Heart left ventricle (tissue), 13 donors: ENCODE data around the gene ADAMTS12.

ENCODE experiments used
- CTCF ChIP-seq, 12 donors: fragments of 200-600 bp; sonication (generic) in 4 of 12; IDR thresholded peaks; one replicate each; pipeline versions ENCODE4 v1.5.0 to v1.8.0; 2018 to 2022; ENCODE audit warnings: antibody characterized with exemption in 12 of 12, mild to moderate bottlenecking in 5 of 12
- POLR2A ChIP-seq, 2 donors: fragments of 450-650 bp; IDR thresholded peaks; one replicate each; pipeline ENCODE4 v1.6.1; 2017; ENCODE audit warnings: antibody characterized with exemption in 2 of 2, mild to moderate bottlenecking in 2 of 2, moderate library complexity in 2 of 2
- donor health status: ischemic (EF 13 %, LVEDD 7.1; RV severe dilation, severe dysfunction).
- donor health status: DM: no; HTN: yes; CAD: no.
- donor health status: DM: no; HTN: no; CAD: no.
- donor health status: ischemic (EF 25% LVEDD 6.9; RV normal size, moderate dysfunction).
- donor health status: ischemic (EF 25% LVEDD 5.7; RV mildly dilated, moderate dysfunction).
- donor health status: ischemic (EF 35%, LVEDD 5.7; RV mildly dilated, moderate dysfunction).
- donor health status: nonischemic (EF 11% LVEDD 7.7; RV severe dilation, severe dysfunction).
- donor health status: DM: yes; HTN: yes; CAD: no.
- donor health status: PGD.
- donor health status: ischemic (EF 29% LVEDD 5.4; RV normal size, mild dysfunction).
- donor health status: nonischemic (EF 23%, LVEDD 6.1; RV moderate dilation, normal function).

GRCh38 chr5:33886283-33886682 is 5.5 kb downstream of the ADAMTS12 start:
- TF ChIP-seq CTCF (IDR thresholded peaks at IDR 0.05), result no peak
- no peak for TF ChIP-seq POLR2A (IDR thresholded peaks at IDR 0.05)
